ENCODE measurements around the gene MCUB. TPM values are rescaled to one million over a fixed set of nuclear protein-coding genes. Genes with fewer than 3 reads are reported as not detected.
A peak's percentile ranks its signal among the peaks of the same experiment; 100 is the strongest.
"Not testable (repeated sequence)": the region's sequence is repeated elsewhere in the genome, so short reads cannot be mapped to it uniquely, and the experiment has no call there.

The MCUB gene, protein sequence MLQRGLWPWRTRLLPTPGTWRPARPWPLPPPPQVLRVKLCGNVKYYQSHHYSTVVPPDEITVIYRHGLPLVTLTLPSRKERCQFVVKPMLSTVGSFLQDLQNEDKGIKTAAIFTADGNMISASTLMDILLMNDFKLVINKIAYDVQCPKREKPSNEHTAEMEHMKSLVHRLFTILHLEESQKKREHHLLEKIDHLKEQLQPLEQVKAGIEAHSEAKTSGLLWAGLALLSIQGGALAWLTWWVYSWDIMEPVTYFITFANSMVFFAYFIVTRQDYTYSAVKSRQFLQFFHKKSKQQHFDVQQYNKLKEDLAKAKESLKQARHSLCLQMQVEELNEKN
- total RNA-seq: 95.8 TPM

DNA sequence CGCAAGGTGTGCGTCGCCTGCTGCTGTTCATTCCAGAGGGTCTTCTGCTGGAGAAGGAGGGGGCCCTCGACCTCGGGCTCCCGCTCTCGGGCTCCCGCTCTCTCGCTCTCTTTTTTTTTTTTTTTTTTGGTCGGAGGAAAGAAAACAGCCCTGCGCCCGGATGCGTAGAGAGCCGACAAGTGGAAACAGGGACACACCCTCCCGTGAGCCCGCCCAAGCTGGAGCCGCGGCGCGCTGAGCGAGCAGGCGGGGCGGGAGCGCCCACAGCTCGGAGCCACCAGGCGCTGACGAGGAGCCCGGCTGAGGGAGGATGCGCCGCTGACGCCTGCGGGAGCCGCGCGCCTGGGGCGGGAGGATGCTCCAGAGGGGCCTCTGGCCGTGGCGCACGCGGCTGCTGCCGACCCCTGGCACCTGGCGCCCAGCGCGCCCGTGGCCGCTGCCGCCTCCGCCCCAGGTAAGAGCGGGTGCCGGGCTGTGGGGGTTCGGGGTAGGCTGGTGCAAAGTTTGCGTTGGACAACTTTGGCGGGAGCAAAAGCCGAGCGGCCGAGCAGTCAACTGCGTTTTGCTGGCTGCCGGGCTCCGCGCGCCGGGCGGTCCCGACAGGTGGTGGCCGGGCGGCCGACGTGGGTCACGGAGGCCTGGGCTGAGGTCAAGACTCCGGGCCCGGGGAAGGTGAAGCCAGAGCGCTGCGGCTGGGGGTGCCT is at the start of gene MCUB:
Gene MCUB, plus strand, starts transcription at position 264 of the 704 bp plus-strand sequence. Its CDS starts 92 bp downstream, at position 356.
- no peaks in the 10 kb centered on the region for H3K9me3 ChIP-seq (ENCODE audit: low read depth, low read length)
- peak within 1 kb of the TSS; percentile 86 for H3K4me3 ChIP-seq (ENCODE audit: low read length)
- H3K4me1 ChIP-seq (ENCODE audit: insufficient read depth, low read length): peaks cover 32% of the 10 kb centered on the region
- H3K27me3 ChIP-seq (ENCODE audit: insufficient read depth, low read length): no peaks in the 10 kb centered on the region

DNA sequence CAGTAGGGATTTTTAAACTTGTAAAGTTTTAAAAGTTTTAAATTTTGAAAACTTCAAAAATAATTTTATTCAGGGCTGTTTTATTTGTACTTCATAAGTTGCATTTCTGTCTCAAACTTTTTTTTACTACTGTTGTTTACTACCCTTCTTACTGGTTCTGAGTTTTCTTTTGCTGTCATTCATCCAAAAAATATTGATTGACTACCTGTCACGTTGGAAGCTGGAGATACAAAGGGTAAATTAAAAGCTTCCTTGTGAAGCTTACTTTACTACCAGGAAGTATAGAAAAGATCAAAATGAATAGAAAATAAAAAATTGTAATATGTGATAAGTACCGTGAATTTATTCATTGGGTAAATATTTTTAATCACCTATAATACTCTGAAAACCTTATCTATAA is 49.4 kb upstream of the MCUB start:
- no peak overlapping the region for H3K4me3 ChIP-seq (ENCODE audit: low read length)
- no peaks in the 10 kb centered on the region for H3K4me1 ChIP-seq (ENCODE audit: insufficient read depth, low read length)
- no peaks in the 10 kb centered on the region for H3K27me3 ChIP-seq (ENCODE audit: insufficient read depth, low read length)
- H3K9me3 ChIP-seq (ENCODE audit: low read depth, low read length): no peaks in the 10 kb centered on the region

DNA sequence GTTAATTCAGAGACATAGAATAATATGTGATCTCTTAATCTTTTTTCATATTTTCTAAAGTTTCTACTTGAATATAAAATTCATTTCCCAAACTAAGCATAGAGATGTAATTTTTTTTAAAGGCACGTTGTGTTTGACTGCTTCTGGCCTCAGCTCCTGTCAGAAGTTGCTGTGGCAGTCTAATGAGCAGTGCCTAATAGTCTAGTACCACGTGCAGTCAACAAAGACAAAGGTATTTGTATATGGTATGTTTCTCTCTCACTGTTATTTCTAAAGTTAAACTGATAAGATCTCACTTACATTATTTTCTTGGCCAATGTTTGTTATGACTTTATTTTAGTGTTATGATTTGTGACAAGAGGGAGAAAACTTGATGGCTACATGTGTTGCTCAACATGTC is 48.6 kb upstream of the MCUB start:
- Histone ChIP-seq H3K27me3 (ENCODE audit: insufficient read depth, low read length) (no peaks in the 10 kb centered on the region), H3K4me3 (ENCODE audit: low read length) (no peak overlapping the region), H3K9me3 (ENCODE audit: low read depth, low read length) (no peaks in the 10 kb centered on the region), H3K4me1 (ENCODE audit: insufficient read depth, low read length) (no peaks in the 10 kb centered on the region)

DNA sequence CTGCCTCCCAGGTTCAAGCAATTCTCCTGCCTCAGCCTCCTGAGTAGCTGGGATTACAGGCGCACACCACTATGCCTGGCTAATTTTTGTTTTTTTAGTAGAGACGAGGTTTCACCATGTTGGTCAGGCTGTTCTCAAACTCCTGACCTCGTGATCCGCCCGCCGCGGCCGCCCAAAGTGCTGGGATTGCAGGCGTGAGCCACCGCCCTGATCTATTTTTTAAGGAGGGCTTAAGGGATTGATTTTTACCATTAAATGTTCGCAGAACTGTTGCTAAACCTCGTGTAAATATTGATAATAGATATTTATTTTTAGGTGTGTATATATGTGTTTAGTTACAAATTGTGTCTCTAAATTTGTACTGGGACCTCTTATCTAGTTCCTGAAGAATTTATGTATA is 46.7 kb upstream of the MCUB start:
- H3K4me1 ChIP-seq (ENCODE audit: insufficient read depth, low read length); H3K9me3 ChIP-seq (ENCODE audit: low read depth, low read length); H3K4me3 ChIP-seq (ENCODE audit: low read length); H3K27me3 ChIP-seq (ENCODE audit: insufficient read depth, low read length): not testable (repeated sequence)

DNA sequence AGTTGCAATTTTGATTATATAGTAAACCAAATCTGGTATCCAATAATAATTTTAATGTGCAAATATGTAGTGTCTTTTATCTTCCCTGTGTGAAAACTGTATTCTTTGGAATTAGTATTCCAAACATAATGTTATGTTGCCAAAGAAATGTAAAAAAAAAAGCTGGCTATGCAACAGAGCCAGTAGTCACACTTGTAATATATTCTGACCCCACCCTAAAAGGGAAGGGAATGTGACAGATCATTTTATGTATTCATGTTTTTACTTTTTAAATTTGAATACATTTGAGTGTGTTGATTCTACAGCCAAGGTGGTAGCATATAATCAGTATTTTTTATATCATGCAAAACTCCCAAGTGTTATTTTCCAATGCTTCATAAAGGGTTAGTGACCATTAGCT is 27.9 kb upstream of the MCUB start:
- Histone ChIP-seq H3K4me3 (ENCODE audit: low read length) (no peak overlapping the region), H3K27me3 (ENCODE audit: insufficient read depth, low read length) (no peaks in the 10 kb centered on the region), H3K4me1 (ENCODE audit: insufficient read depth, low read length) (no peaks in the 10 kb centered on the region), H3K9me3 (ENCODE audit: low read depth, low read length) (no peaks in the 10 kb centered on the region)

DNA sequence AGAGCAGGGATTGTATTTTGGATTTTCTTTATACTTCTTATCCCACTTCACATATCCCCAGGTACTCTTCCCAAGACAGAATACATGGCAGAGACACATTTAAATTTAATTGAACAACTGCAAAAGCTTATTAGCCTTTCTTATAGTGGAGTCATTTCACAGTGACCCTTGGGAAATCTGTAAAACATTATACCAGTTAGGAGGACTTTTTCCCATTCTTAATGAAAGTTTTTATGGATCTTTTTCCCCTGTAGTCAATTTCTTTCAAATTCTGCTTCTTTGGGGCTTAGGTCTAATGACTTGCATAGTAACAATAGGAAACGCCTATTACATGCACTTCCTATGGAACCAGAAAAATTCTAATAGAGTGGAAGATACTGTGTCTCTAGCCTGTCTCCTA is 14.6 kb upstream of the MCUB start:
- Histone ChIP-seq H3K9me3 (ENCODE audit: low read depth, low read length) (no peaks in the 10 kb centered on the region), H3K27me3 (ENCODE audit: insufficient read depth, low read length) (no peaks in the 10 kb centered on the region), H3K4me1 (ENCODE audit: insufficient read depth, low read length) (peaks cover 16% of the 10 kb centered on the region), H3K4me3 (ENCODE audit: low read length) (no peak overlapping the region)

DNA sequence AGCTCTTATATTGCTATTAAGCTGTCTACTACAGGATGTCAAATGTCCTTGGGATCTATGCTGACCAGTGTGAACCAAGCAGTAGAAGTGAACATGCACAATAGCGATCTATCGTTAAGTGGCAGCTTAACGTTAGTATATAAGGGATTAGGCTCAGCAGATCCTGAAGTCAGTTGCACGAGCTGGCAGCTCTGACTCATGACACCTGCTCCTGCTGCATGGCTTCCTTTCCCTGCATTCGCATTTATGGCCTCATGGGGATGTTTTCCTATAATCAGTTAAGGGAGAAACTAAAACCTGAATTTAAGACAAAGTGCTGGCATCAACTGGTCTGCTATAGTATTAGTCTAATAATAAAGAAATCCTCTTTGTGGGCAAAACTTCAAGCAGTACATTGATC is 12.7 kb upstream of the MCUB start:
- Histone ChIP-seq H3K4me3 (ENCODE audit: low read length) (no peak overlapping the region), H3K4me1 (ENCODE audit: insufficient read depth, low read length) (peaks cover 16% of the 10 kb centered on the region), H3K27me3 (ENCODE audit: insufficient read depth, low read length) (no peaks in the 10 kb centered on the region), H3K9me3 (ENCODE audit: low read depth, low read length) (no peaks in the 10 kb centered on the region)

DNA sequence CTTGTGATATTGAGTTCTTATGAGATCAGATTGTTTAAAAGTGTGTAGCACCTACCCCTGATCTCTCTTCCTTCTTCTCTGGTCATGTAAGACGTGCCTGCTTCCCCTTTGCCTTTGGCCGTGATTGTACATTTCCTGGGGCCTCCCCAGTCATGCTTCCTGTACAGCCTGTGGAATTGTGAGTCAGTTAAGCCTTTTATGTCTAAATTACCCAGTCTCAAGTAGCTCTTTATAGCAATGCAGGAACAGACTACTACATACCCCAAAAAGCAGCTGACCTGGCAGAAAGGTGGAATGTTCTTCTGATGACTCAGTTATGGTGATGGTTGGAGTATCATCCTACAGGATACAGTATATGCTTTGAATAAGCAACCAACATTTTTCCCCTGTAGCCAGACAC is 11.4 kb upstream of the MCUB start:
- H3K4me3 ChIP-seq (ENCODE audit: low read length): no peak overlapping the region
- H3K9me3 ChIP-seq (ENCODE audit: low read depth, low read length): no peaks in the 10 kb centered on the region
- peaks cover 16% of the 10 kb centered on the region for H3K4me1 ChIP-seq (ENCODE audit: insufficient read depth, low read length)
- H3K27me3 ChIP-seq (ENCODE audit: insufficient read depth, low read length): no peaks in the 10 kb centered on the region

DNA sequence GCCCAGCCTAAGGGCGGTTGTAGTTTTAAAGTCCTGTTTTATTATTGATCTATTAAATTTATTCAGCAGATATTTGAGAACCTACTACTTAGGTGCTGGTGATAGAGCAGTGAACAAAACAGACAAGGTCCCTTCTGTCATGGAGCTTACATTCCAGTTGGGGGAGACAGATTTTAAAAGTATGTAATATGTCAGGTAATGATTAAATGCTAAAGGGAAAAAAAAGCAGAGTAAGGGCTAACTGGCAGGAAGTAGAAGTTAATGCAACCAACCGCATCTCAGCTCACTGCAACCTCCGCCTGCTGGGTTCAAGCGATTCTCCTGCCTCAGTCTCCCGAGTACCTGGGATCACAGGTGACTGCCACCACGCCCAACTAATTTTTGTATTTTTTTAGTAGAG is 7.8 kb upstream of the MCUB start:
- no peaks in the 10 kb centered on the region for H3K9me3 ChIP-seq (ENCODE audit: low read depth, low read length)
- no peak overlapping the region for H3K4me3 ChIP-seq (ENCODE audit: low read length)
- peaks cover 16% of the 10 kb centered on the region for H3K4me1 ChIP-seq (ENCODE audit: insufficient read depth, low read length)
- H3K27me3 ChIP-seq (ENCODE audit: insufficient read depth, low read length): no peaks in the 10 kb centered on the region

DNA sequence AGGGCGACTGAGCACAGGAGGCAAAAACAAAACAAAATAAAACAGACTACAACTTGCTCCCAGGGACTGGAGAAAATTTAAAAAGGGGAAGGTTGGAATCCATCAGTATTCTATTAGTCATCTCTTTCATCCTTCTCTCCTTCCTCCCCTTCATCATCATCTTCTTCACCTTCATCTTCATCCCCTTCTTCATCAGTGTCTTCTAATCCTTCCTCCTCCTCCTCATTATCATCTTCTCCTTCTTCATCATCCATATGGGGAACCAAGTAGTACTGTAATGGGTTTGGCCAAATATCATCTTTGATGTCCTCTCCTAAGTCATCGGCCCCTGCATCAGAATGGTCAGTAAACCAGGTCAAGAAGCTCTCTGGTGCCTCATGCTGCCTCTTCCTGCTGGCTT is 6.9 kb upstream of the MCUB start:
- peaks cover 11% of the 10 kb centered on the region for H3K4me1 ChIP-seq (ENCODE audit: insufficient read depth, low read length)

DNA sequence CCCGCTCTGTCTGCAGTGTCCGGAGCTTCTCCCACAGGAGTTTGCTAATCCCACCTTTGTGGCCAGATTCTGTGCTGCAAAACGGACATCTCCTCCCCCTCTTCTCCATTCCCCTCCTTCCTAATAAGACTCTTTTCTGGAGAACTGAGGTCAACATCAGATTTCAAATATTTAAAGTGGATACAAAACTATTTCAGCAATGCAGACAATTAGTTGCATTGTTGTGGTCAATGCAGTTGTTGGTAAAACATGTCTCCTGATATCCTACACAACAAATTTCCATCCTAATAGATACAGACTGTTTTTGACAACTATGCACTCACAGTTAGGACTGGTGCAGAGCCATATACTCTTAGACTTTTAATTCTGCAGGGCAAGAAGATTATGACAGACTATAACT is 5.1 kb upstream of the MCUB start:
- Histone ChIP-seq H3K27me3 (ENCODE audit: insufficient read depth, low read length) (no peaks in the 10 kb centered on the region), H3K4me3 (ENCODE audit: low read length) (no peak overlapping the region)

More for the DNA sequence above, 6.9 kb upstream of the MCUB start:
- H3K9me3 ChIP-seq (ENCODE audit: low read depth, low read length): no peaks in the 10 kb centered on the region
- H3K27me3 ChIP-seq (ENCODE audit: insufficient read depth, low read length): no peaks in the 10 kb centered on the region
- no peak overlapping the region for H3K4me3 ChIP-seq (ENCODE audit: low read length)

DNA sequence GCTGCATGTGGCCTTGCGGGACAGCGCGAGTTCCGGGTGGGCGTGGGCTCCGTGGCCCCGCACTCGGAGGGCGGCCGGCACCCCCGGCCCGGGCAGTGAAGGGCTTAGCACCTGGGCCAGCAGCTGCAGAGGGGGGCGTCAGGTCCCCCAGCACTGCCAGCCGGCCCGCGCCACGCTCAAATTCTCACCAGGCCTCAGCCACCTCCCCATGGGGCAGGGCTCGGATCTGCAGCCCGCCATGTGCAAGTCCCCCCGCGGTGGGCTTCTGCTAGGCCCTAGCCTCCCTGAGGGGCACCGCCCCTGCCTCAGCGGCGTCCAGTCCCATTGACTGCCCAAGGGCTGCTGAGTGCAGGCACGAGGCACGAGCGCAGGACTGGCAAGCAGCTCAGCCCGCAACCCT is 2.6 kb upstream of the MCUB start:
- H3K27me3 ChIP-seq (ENCODE audit: insufficient read depth, low read length): no peaks in the 10 kb centered on the region
- peaks cover 23% of the 10 kb centered on the region for H3K4me1 ChIP-seq (ENCODE audit: insufficient read depth, low read length)
- H3K9me3 ChIP-seq (ENCODE audit: low read depth, low read length): no peaks in the 10 kb centered on the region
- H3K4me3 ChIP-seq (ENCODE audit: low read length): no peak overlapping the region

More for the DNA sequence above, 5.1 kb upstream of the MCUB start:
- peaks cover 13% of the 10 kb centered on the region for H3K4me1 ChIP-seq (ENCODE audit: insufficient read depth, low read length)
- H3K9me3 ChIP-seq (ENCODE audit: low read depth, low read length): no peaks in the 10 kb centered on the region

DNA sequence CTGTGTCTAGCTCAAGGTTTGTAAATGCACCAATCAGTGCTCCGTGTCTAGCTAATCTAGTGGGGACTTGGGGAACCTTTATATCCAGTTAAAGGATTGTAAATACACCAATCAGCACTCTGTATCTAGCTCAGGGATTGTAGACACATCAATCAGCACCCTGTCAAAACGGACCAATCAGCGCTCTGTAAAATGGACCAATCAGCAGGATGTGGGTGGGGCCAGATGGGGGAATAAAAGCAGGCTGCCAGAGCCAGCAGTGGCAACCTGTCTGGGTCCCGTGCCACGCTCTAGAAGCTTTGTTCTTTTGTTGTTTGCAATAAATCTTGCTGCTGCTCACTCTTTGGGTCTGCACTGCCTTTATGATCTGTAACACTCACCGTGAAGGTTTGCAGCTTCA is 2.0 kb upstream of the MCUB start:
- H3K9me3 ChIP-seq (ENCODE audit: low read depth, low read length); H3K4me3 ChIP-seq (ENCODE audit: low read length); H3K27me3 ChIP-seq (ENCODE audit: insufficient read depth, low read length): not testable (repeated sequence)
- H3K4me1 ChIP-seq (ENCODE audit: insufficient read depth, low read length): peaks cover 29% of the 10 kb centered on the region

DNA sequence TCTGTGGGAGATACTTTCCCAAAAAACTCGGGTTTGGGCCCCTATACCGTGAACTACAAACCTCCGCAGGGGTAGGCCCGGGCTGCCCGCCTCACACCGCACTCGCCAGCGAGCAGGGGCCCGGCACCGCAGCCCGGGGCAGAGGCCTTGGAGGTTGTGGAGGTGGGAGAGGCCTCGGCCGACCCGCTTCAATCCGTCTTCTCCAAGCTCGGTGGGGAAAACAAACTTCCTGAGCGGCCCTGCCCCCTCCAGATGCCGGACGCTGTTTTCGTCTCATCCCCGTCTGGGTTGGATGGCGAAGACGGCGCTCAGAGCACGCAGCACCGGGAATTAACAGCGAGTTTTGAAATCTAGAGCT is 442 bp upstream of the MCUB start:
- no peaks in the 10 kb centered on the region for H3K9me3 ChIP-seq (ENCODE audit: low read depth, low read length)
- H3K4me1 ChIP-seq (ENCODE audit: insufficient read depth, low read length): peaks cover 32% of the 10 kb centered on the region
- peak overlapping the region; percentile 86 for H3K4me3 ChIP-seq (ENCODE audit: low read length)
- H3K27me3 ChIP-seq (ENCODE audit: insufficient read depth, low read length): no peaks in the 10 kb centered on the region

DNA sequence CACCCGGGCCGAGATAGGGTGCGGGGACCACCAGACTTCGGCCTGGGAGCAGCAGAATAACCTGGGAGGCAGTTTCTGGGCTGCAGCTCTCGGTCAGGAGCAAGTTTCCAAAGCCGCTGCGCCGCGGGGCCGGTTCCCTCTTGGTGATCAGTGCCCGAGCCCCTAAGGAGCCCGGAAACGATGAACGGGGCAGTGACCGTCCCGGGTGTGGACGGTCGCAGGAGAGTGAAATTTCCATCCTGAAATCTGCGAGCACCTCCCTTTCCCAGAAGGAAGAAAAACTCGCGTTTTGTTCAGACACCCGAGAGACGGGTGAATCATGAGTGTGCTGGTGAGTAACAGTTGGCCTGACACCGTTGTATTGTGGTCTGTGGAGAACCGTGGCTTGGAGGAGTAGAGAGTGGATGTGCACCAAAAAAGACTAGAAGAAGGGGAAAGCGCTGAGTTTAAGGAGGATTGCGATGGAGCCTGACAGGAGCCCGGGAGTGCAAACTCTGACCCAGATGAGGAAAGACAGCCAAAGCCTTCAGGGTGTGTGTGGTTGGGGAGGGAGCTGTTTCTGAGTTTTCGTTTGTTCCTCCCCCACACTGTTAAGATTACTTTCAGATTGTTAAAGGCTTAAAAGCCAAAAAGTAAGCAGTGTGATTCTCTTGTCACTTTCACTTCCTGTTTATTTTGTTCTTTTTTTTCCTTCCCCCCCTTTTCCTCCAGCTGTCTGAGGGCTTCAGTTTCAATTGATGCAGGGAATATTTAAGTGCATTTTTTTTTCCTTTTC is 828 bp downstream of the MCUB start:
- Histone ChIP-seq H3K27me3 (ENCODE audit: insufficient read depth, low read length) (no peaks in the 10 kb centered on the region), H3K4me3 (ENCODE audit: low read length) (peak overlapping the region; percentile 86), H3K4me1 (ENCODE audit: insufficient read depth, low read length) (peaks cover 32% of the 10 kb centered on the region), H3K9me3 (ENCODE audit: low read depth, low read length) (no peaks in the 10 kb centered on the region)
